MCF 10A (cell line): Measurements from ENCODE around the gene NUFIP1. TPM values are rescaled to one million over a fixed set of nuclear protein-coding genes. Genes with fewer than 3 reads are reported as not detected.
"Not testable (repeated sequence)": the region's sequence is repeated elsewhere in the genome, so short reads cannot be mapped to it uniquely, and the experiment has no call there.

ENCODE experiments used
- BruUV-seq: library from RNA; stranded (reverse); fragments of 400-500 nt; replicated peaks from 2 replicates; lab custom pipeline; 2021; lab: Mats Ljungman, UMichigan
- CTCF ChIA-PET: fragments of 300-600 bp; sonication (Branson Sonifier 250); formaldehyde crosslinking; extraction: SDS; loops from one replicate; lab custom pipeline; 2021; ENCODE audit warnings: antibody characterized with exemption, inconsistent platforms; lab: Yijun Ruan, JAX
- POLR2A ChIA-PET: fragments of 300-600, 350-650 bp; sonication (Branson Sonifier 250); formaldehyde crosslinking; extraction: SDS; loops from one replicate; lab custom pipeline; 2020; ENCODE audit warnings: antibody characterized with exemption, inconsistent platforms; lab: Yijun Ruan, JAX
- DNase-seq: peaks from one replicate; pipeline ENCODE4 v3.0.0-alpha.2; 2018; ENCODE audit not compliant: unreplicated experiment
- H3K27ac Mint-ChIP-seq: one replicate; pipeline ENCODE4 v1.8.0; 2022; ENCODE audit warnings: mild to moderate bottlenecking, low read depth, mixed read lengths; ENCODE audit not compliant: unreplicated experiment
- H3K27me3 Mint-ChIP-seq: one replicate; pipeline ENCODE4 v1.8.0; 2022; ENCODE audit warnings: mixed read lengths; ENCODE audit not compliant: insufficient read depth, unreplicated experiment
- H3K36me3 Mint-ChIP-seq: one replicate; pipeline ENCODE4 v1.8.0; 2022; ENCODE audit warnings: mild to moderate bottlenecking, moderate library complexity, mixed read lengths; ENCODE audit not compliant: insufficient read depth, unreplicated experiment
- H3K4me1 Mint-ChIP-seq: one replicate; pipeline ENCODE4 v1.8.0; 2022; ENCODE audit warnings: mixed read lengths; ENCODE audit not compliant: insufficient read depth, unreplicated experiment
- H3K4me3 Mint-ChIP-seq: one replicate; pipeline ENCODE4 v1.8.0; 2022; ENCODE audit warnings: mild to moderate bottlenecking, moderate library complexity, mixed read lengths; ENCODE audit not compliant: unreplicated experiment
- H3K9me3 Mint-ChIP-seq: one replicate; pipeline ENCODE4 v1.8.0; 2022; ENCODE audit warnings: mixed read lengths; ENCODE audit not compliant: unreplicated experiment
- CTCF ChIP-seq: fragments of 200-600 bp; IDR thresholded peaks from one replicate; pipeline ENCODE4 v1.8.0; 2022; ENCODE audit warnings: antibody characterized with exemption, mild to moderate bottlenecking; ENCODE audit not compliant: unreplicated experiment
- intact Hi-C: fragments of 100-400 bp; cut with micrococcal nuclease; formaldehyde crosslinking; loops from 2 replicates; pipeline ENCODE4 v1.14.1; 2022
- total RNA-seq: library from RNA; stranded (reverse); gene quantifications from 2 replicates; pipeline ENCODE4 v1.2.3, GENCODE V29; 2022

Gene NUFIP1
- total RNA-seq, 1 experiment from 2014 or later: 9.7 TPM

GRCh38 chr13:44902738-44903137 is 86.5 kb downstream of the NUFIP1 start:
- peaks cover 7% of the 10 kb centered on the region for H3K4me1 Mint-ChIP-seq
- POLR2A ChIA-PET: no interaction called here
- TF ChIP-seq CTCF: no peak
- no peak overlapping the region for H3K4me3 Mint-ChIP-seq
- DNase-seq: no peak
- BruUV-seq: no TSS peak
- H3K27me3 Mint-ChIP-seq: no peaks in the 10 kb centered on the region
- CTCF ChIA-PET: interaction anchor here (0.6 kb wide), 1 partner anchor 23 kb away, joined by 3 read pairs; no protein-coding TSS in a partner anchor
- H3K27ac Mint-ChIP-seq: no peak overlapping the region
- H3K36me3 Mint-ChIP-seq: peaks cover 4% of the 10 kb centered on the region
- no peaks in the 10 kb centered on the region for H3K9me3 Mint-ChIP-seq
- intact Hi-C loops: no loop called here

- BruUV-seq: no TSS peak
- no peak overlapping the region for H3K27ac Mint-ChIP-seq
- H3K4me3 Mint-ChIP-seq: no peak overlapping the region
- H3K27me3 Mint-ChIP-seq: no peaks in the 10 kb centered on the region
- H3K4me1 Mint-ChIP-seq: peaks cover 4% of the 10 kb centered on the region
- peaks cover 4% of the 10 kb centered on the region for H3K36me3 Mint-ChIP-seq
- intact Hi-C loops: no loop called here
- peak; percentile 36 for DNase-seq
- no peak for TF ChIP-seq CTCF
- ChIA-PET CTCF (no interaction called here), POLR2A (no interaction called here)
- H3K9me3 Mint-ChIP-seq: no peaks in the 10 kb centered on the region
Observed at GRCh38 chr13:44899967-44900366, 89.3 kb downstream of the NUFIP1 start.

- H3K4me1 Mint-ChIP-seq, H3K4me3 Mint-ChIP-seq, H3K27me3 Mint-ChIP-seq, H3K36me3 Mint-ChIP-seq, H3K27ac Mint-ChIP-seq, intact Hi-C loops, H3K9me3 Mint-ChIP-seq, BruUV-seq, DNase-seq: not testable (repeated sequence)
- ChIA-PET POLR2A (interaction anchor here (1.2 kb wide), 1 partner anchor 8 kb away, joined by 5 read pairs; no protein-coding TSS in a partner anchor), CTCF (interaction anchor here (0.6 to 1.3 kb wide), 3 partner anchors 29 to 67 kb away, joined by 3 read pairs; no protein-coding TSS in a partner anchor)
Observed at GRCh38 chr13:44898308-44898707, 91.0 kb downstream of the NUFIP1 start.

GRCh38 chr13:44895953-44896335 is 93.3 kb downstream of the NUFIP1 start:
- Mint-ChIP-seq H3K27ac (no peak overlapping the region), H3K9me3 (no peaks in the 10 kb centered on the region), H3K27me3 (no peaks in the 10 kb centered on the region), H3K4me1 (no peaks in the 10 kb centered on the region), H3K36me3 (peaks cover 4% of the 10 kb centered on the region), H3K4me3 (no peak overlapping the region)
- DNase-seq: no peak
- ChIA-PET POLR2A (no interaction called here), CTCF (no interaction called here)
- intact Hi-C loops: no loop called here
- TF ChIP-seq CTCF: no peak
- no TSS peak for BruUV-seq
